Muscle layer of duodenum (tissue), 2 donors: Measurements from ENCODE around the gene TMEM119.

Experiments
- H3K27ac ChIP-seq: one replicate; pipeline ENCODE4 v1.7.0; 2013; ENCODE audit warnings: mild to moderate bottlenecking, low read length
- H3K27me3 ChIP-seq: one replicate; pipeline ENCODE4 v1.7.0; 2013; ENCODE audit warnings: low read depth, mild to moderate bottlenecking, control low read depth, low read length
- H3K36me3 ChIP-seq, 2 donors: one replicate each; pipeline ENCODE4 v1.7.0; 2013; ENCODE audit warnings: low read length in 2 of 2, control low read depth in 1 of 2, mild to moderate bottlenecking in 1 of 2; ENCODE audit not compliant: insufficient read depth in 2 of 2, control insufficient read depth in 1 of 2
- H3K4me1 ChIP-seq, 2 donors: one replicate each; pipeline ENCODE4 v1.7.0; 2013; ENCODE audit warnings: low read length in 2 of 2, mild to moderate bottlenecking in 2 of 2, control low read depth in 1 of 2, moderate library complexity in 1 of 2; ENCODE audit not compliant: insufficient read depth in 2 of 2, control insufficient read depth in 1 of 2
- H3K4me3 ChIP-seq, 2 donors: one replicate each; pipeline ENCODE4 v1.7.0; 2013; ENCODE audit warnings: low read length in 2 of 2, low read depth in 1 of 2, mild to moderate bottlenecking in 1 of 2
- H3K9me3 ChIP-seq, 2 donors: one replicate each; pipeline ENCODE4 v1.7.0; 2013; ENCODE audit warnings: low read length in 2 of 2, control low read depth in 1 of 2, mild to moderate bottlenecking in 1 of 2; ENCODE audit not compliant: control insufficient read depth in 1 of 2
- donor health status: healthy.

TMEM119 gene

DNA sequence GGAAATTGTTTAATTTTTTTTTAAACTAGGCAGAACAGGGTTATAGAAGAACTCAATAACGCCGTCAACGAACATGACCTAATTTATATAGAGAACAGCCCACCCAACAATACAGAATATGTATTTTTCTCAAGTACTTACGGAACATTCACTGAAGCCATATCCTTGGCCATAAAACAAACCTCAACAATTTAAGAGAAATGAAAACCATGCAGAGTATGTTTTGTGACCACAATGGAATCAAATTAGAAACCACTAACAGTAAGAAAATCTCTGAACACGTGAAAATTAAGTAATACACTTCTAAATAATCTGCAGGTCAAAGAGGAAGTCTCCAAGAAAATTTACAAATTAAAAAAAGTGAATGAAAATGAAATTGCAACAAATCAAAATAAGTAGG lies 46.3 kb downstream of the TMEM119 start:
- H3K4me3 ChIP-seq, result no peak overlapping the region
- no peaks in the 10 kb centered on the region for H3K9me3 ChIP-seq
- H3K27me3 ChIP-seq, result no peaks in the 10 kb centered on the region
- peaks cover 0 to 19% of the 10 kb centered on the region in 2 donors for H3K4me1 ChIP-seq
- H3K36me3 ChIP-seq, result peaks cover 15 to 22% of the 10 kb centered on the region in 2 donors
- no peak overlapping the region for H3K27ac ChIP-seq

DNA sequence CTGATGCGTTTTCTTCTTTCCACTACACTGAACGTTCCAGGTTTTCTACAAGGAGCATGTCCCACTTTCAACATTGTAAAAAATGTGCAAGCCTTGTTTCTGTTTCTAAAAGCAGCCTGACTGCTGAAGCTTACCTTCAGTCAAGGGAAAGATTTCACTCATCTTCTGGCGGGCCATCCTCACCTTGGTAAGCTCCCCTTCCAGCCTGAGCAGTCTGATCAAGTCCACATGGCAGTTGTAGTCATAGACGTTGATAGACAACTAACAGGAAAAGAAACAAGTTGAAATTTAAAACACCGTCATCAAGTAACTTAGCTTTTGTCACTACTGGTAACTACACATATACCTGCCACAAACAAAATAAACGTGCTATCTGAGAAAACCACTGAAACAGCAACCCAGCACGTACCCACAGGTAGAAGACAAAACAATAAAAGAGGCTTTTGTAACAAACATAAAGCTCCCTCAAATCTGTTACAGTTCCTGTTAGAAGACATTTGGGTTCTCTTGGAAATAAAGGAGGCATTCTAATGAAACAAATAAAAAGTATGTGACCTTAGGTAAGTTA lies 48.8 kb downstream of the TMEM119 start:
- Histone ChIP-seq H3K4me3 (no peak overlapping the region), H3K27ac (no peak overlapping the region), H3K9me3 (no peaks in the 10 kb centered on the region), H3K36me3 (peaks cover 29 to 46% of the 10 kb centered on the region in 2 donors), H3K4me1 (peaks cover 0 to 8% of the 10 kb centered on the region in 2 donors), H3K27me3 (no peaks in the 10 kb centered on the region)

DNA sequence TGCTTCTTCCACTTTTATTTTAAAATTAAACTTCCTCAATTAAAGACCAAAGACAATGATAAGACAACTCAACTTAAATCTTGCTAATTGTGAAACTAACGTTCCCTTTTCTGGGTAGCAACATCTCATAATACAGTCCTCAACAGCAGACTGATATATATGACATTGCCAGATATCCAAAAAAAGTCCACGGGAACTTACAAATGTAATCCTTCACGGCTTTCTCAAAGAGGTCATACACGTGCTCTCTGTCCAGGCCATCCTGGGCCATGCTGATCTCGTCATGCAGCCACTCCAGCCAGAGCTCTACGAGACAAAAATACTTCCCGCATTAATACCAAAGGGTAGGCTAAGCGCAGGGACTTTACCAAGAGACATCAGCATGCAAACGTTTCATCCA lies 50.2 kb downstream of the TMEM119 start:
- Histone ChIP-seq H3K4me1 (peaks cover 0 to 5% of the 10 kb centered on the region in 2 donors), H3K4me3 (no peak overlapping the region), H3K27ac (no peak overlapping the region), H3K36me3 (peaks cover 43 to 58% of the 10 kb centered on the region in 2 donors), H3K27me3 (no peaks in the 10 kb centered on the region), H3K9me3 (no peaks in the 10 kb centered on the region)

DNA sequence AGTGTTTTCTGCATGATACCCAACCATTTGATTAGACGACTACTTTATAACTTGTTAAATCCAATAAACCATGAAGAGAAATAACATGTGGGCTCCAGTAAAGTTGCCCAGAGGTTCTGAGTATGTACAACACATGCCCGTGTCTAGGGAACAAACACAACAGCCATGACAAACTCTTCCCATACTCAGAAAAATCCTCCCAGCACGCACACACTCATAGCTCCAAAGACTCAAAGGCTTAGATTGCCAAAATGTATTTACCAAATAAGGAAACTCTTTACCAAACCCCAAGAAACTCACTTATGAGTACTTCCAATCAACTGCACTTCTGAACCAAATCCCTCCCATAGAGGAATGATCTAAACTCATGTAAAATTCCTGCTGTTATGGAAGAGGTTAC lies 54.2 kb downstream of the TMEM119 start:
- H3K9me3 ChIP-seq, result no peaks in the 10 kb centered on the region
- H3K27me3 ChIP-seq, result no peaks in the 10 kb centered on the region
- H3K4me1 ChIP-seq, result peaks cover 0 to 12% of the 10 kb centered on the region in 2 donors
- no peak overlapping the region for H3K27ac ChIP-seq
- no peak overlapping the region for H3K4me3 ChIP-seq
- H3K36me3 ChIP-seq, result peaks cover 46 to 62% of the 10 kb centered on the region in 2 donors

DNA sequence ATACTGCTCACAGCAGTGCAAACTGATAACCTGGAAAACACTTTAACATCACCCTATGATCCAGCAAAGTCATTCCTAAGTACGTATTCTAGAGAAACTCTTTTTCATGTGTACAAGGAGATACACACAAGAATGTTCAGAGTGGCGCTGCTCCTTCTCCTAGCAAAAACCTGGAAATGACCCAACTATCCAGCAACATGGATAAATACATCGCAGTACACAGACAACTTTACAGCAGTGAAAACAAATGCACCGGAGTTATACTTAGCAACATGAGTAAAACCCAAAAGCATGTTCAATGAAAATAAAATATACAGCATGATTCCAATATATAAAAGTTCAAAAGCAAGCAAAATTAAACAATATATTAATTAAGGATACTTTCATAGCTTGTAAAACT lies 55.6 kb downstream of the TMEM119 start:
- no peak overlapping the region for H3K27ac ChIP-seq
- peaks cover 0 to 8% of the 10 kb centered on the region in 2 donors for H3K4me1 ChIP-seq
- H3K36me3 ChIP-seq, result peaks cover 47 to 64% of the 10 kb centered on the region in 2 donors
- no peak overlapping the region for H3K4me3 ChIP-seq
- no peaks in the 10 kb centered on the region for H3K27me3 ChIP-seq
- no peaks in the 10 kb centered on the region for H3K9me3 ChIP-seq
